HG03571 (cell line): ENCODE results near the gene HS6ST3.

Source experiments
- ATAC-seq: cut with Tn5 transposase; IDR thresholded peaks from one replicate; pipeline ENCODE4 v1.9.1; 2021; ENCODE audit not compliant: unreplicated experiment

HS6ST3 gene

GRCh38 chr13:96819375-96819774 is 729.5 kb downstream of the HS6ST3 start:
- no peak for ATAC-seq

GRCh38 chr13:96821381-96821780 is 731.5 kb downstream of the HS6ST3 start:
- ATAC-seq, result no peak

- no peak for ATAC-seq
These were observed 732.1 kb downstream of the HS6ST3 start for GRCh38 chr13:96821971-96822370.

GRCh38 chr13:96822895-96823294 is 733.0 kb downstream of the HS6ST3 start:
- no peak for ATAC-seq

- ATAC-seq, result no peak
These were observed 734.2 kb downstream of the HS6ST3 start for GRCh38 chr13:96824140-96824539.

GRCh38 chr13:96825653-96826052 is 735.7 kb downstream of the HS6ST3 start:
- ATAC-seq, result no peak

GRCh38 chr13:96834626-96835025 is 744.7 kb downstream of the HS6ST3 start:
- ATAC-seq, result no peak

GRCh38 chr13:96835546-96835945 is 745.6 kb downstream of the HS6ST3 start:
- ATAC-seq, result no peak

GRCh38 chr13:96836733-96837132 is 746.8 kb downstream of the HS6ST3 start:
- no peak for ATAC-seq

- ATAC-seq, result no peak
These were observed 747.9 kb downstream of the HS6ST3 start for GRCh38 chr13:96837809-96838208.

GRCh38 chr13:96844195-96844594 is 754.3 kb downstream of the HS6ST3 start:
- ATAC-seq, result no peak

GRCh38 chr13:96844616-96845015 is 754.7 kb downstream of the HS6ST3 start:
- ATAC-seq, result no peak

GRCh38 chr13:96848286-96848685 is 758.4 kb downstream of the HS6ST3 start:
- ATAC-seq, result no peak

- no peak for ATAC-seq
These were observed 759.2 kb downstream of the HS6ST3 start for GRCh38 chr13:96849091-96849490.

- ATAC-seq, result no peak
These were observed 760.7 kb downstream of the HS6ST3 start for GRCh38 chr13:96850538-96851145.

- ATAC-seq, result no peak
These were observed 762.0 kb downstream of the HS6ST3 start for GRCh38 chr13:96851856-96852445.

GRCh38 chr13:96858133-96858826 is 768.4 kb downstream of the HS6ST3 start:
- no peak for ATAC-seq

GRCh38 chr13:96860882-96861281 is 771.0 kb downstream of the HS6ST3 start:
- no peak for ATAC-seq

- no peak for ATAC-seq
These were observed 772.2 kb downstream of the HS6ST3 start for GRCh38 chr13:96862093-96862492.

- no peak for ATAC-seq
These were observed 773.1 kb downstream of the HS6ST3 start for GRCh38 chr13:96862999-96863398.

- no peak for ATAC-seq
These were observed 781.6 kb downstream of the HS6ST3 start for GRCh38 chr13:96871469-96871868.

- ATAC-seq, result no peak
These were observed 790.5 kb downstream of the HS6ST3 start for GRCh38 chr13:96880419-96880818.
